H9 (cell line): Measurements from ENCODE around the gene ZNF366. TPM values are rescaled to one million over a fixed set of nuclear protein-coding genes. Genes with fewer than 3 reads are reported as not detected.

ENCODE experiments used
- DNase-seq: peaks from one replicate; pipeline ENCODE4 v3.0.0-alpha.2; 2017
- H2AFZ ChIP-seq: one replicate; pipeline ENCODE4 v1.6.1; 2013; ENCODE audit warnings: mild to moderate bottlenecking, low read length, control low read depth, moderate library complexity
- H2AK5ac ChIP-seq: 2 replicates; pipeline ENCODE4 v1.6.1; 2013; ENCODE audit warnings: low read length, control low read depth, mixed read lengths; ENCODE audit not compliant: insufficient read length
- H2BK120ac ChIP-seq: one replicate; pipeline ENCODE4 v1.6.1; 2013; ENCODE audit warnings: low read depth, mild to moderate bottlenecking, low read length, control low read depth, inconsistent platforms; ENCODE audit not compliant: poor library complexity, severe bottlenecking
- H2BK12ac ChIP-seq: 2 replicates; pipeline ENCODE4 v1.6.1; 2013; ENCODE audit warnings: low read length, control low read depth, mixed read lengths, low read depth; ENCODE audit not compliant: insufficient read length
- H2BK15ac ChIP-seq: 2 replicates; pipeline ENCODE4 v1.6.1; 2013; ENCODE audit warnings: low read depth, low read length, control low read depth
- H2BK20ac ChIP-seq: one replicate; pipeline ENCODE4 v1.6.1; 2013; ENCODE audit warnings: low read depth, mild to moderate bottlenecking, low read length, control low read depth, inconsistent platforms; ENCODE audit not compliant: poor library complexity, severe bottlenecking
- H2BK5ac ChIP-seq: 2 replicates; pipeline ENCODE4 v1.6.1; 2013; ENCODE audit warnings: low read length, control low read depth, mixed read lengths; ENCODE audit not compliant: insufficient read length
- H3K14ac ChIP-seq: 2 replicates; pipeline ENCODE4 v1.6.1; 2013; ENCODE audit warnings: low read length, control low read depth; ENCODE audit not compliant: insufficient read depth
- H3K18ac ChIP-seq: 2 replicates; pipeline ENCODE4 v1.6.1; 2013; ENCODE audit warnings: low read depth, mild to moderate bottlenecking, mixed read lengths, low read length, control low read depth; ENCODE audit not compliant: insufficient read length
- H3K23ac ChIP-seq: 2 replicates; pipeline ENCODE4 v1.6.1; 2013; ENCODE audit warnings: low read length, control low read depth, mixed read lengths, low read depth; ENCODE audit not compliant: insufficient read length
- H3K23me2 ChIP-seq: 2 replicates; pipeline ENCODE4 v1.6.1; 2013; ENCODE audit warnings: low read depth, mild to moderate bottlenecking, mixed read lengths, low read length, control low read depth; ENCODE audit not compliant: insufficient read length, poor library complexity, severe bottlenecking
- H3K27ac ChIP-seq: 2 replicates; pipeline ENCODE4 v1.5.1; 2013; ENCODE audit warnings: low read length, control low read depth, mixed read lengths, low read depth; ENCODE audit not compliant: insufficient read length
- H3K27me3 ChIP-seq: 2 replicates; pipeline ENCODE4 v1.6.1; 2013; ENCODE audit warnings: low read length, control low read depth, inconsistent platforms; ENCODE audit not compliant: insufficient read depth
- H3K4ac ChIP-seq: 2 replicates; pipeline ENCODE4 v1.6.1; 2013; ENCODE audit warnings: low read depth, mild to moderate bottlenecking, control low read depth, inconsistent platforms, low read length, moderate library complexity
- H3K4me1 ChIP-seq: 2 replicates; pipeline ENCODE4 v1.6.1; 2013; ENCODE audit warnings: low read length, control low read depth, inconsistent platforms; ENCODE audit not compliant: insufficient read depth
- H3K4me2 ChIP-seq: 2 replicates; pipeline ENCODE4 v1.6.1; 2013; ENCODE audit warnings: low read length, control low read depth, mixed read lengths; ENCODE audit not compliant: insufficient read length, insufficient read depth
- H3K56ac ChIP-seq: 2 replicates; pipeline ENCODE4 v1.6.1; 2013; ENCODE audit warnings: low read depth, mild to moderate bottlenecking, mixed read lengths, low read length, control low read depth; ENCODE audit not compliant: insufficient read length
- H3K79me1 ChIP-seq: 2 replicates; pipeline ENCODE4 v1.6.1; 2013; ENCODE audit warnings: low read depth, mild to moderate bottlenecking, moderate library complexity, low read length, control low read depth, inconsistent platforms; ENCODE audit not compliant: insufficient read depth, poor library complexity, severe bottlenecking
- H3K79me2 ChIP-seq: 2 replicates; pipeline ENCODE4 v1.6.1; 2013; ENCODE audit warnings: low read length, control low read depth, inconsistent platforms; ENCODE audit not compliant: insufficient read depth
- H3K9ac ChIP-seq: 2 replicates; pipeline ENCODE4 v1.6.1; 2013; ENCODE audit warnings: low read length, control low read depth, mixed read lengths; ENCODE audit not compliant: insufficient read length; ENCODE audit errors: extremely low read depth
- H3K9me3 ChIP-seq: one replicate; pipeline ENCODE4 v1.6.1; 2013; ENCODE audit warnings: low read depth, low read length, inconsistent platforms; ENCODE audit not compliant: control insufficient read depth
- H3T11ph ChIP-seq: one replicate; pipeline ENCODE4 v1.6.1; 2013; ENCODE audit warnings: mild to moderate bottlenecking, low read length, control low read depth, inconsistent platforms
- H4K20me1 ChIP-seq: one replicate; pipeline ENCODE4 v1.6.1; 2013; ENCODE audit not compliant: control insufficient read depth, insufficient read length, insufficient read depth
- H4K5ac ChIP-seq: 2 replicates; pipeline ENCODE4 v1.6.1; 2013; ENCODE audit warnings: low read depth, mild to moderate bottlenecking, mixed read lengths, low read length, control low read depth; ENCODE audit not compliant: insufficient read length
- H4K8ac ChIP-seq: replicated peaks from 2 replicates; pipeline ENCODE4 v1.6.1; 2013; ENCODE audit warnings: low read length, control low read depth, mixed read lengths, low read depth; ENCODE audit not compliant: insufficient read length
- H4K91ac ChIP-seq: 2 replicates; pipeline ENCODE4 v1.6.1; 2013; ENCODE audit warnings: low read depth, mild to moderate bottlenecking, moderate library complexity, mixed read lengths, low read length, control low read depth; ENCODE audit not compliant: insufficient read length
- H3K27ac Mint-ChIP-seq, 3 experiments: 2 replicates in 2 of 3; 3 replicates in 1 of 3; pipeline ENCODE4 v1.8.0; 2020 to 2021; ENCODE audit warnings: mixed read lengths in 3 of 3, mild to moderate bottlenecking in 1 of 3, moderate library complexity in 1 of 3
- H3K27me3 Mint-ChIP-seq: 2 replicates; pipeline ENCODE4 v1.8.0; 2021; ENCODE audit warnings: low read depth, mild to moderate bottlenecking, moderate library complexity, mixed read lengths
- H3K36me3 Mint-ChIP-seq, 3 experiments: 2 replicates in 2 of 3; 3 replicates in 1 of 3; pipeline ENCODE4 v1.8.0; 2020 to 2021; ENCODE audit warnings: low read depth in 3 of 3, mixed read lengths in 3 of 3; ENCODE audit not compliant: insufficient read depth in 1 of 3
- H3K4me1 Mint-ChIP-seq, 2 experiments: 2 replicates each; pipeline ENCODE4 v1.8.0; 2020; ENCODE audit warnings: mixed read lengths in 2 of 2
- H3K4me3 Mint-ChIP-seq, 2 experiments: 2 replicates in 1 of 2; 3 replicates in 1 of 2; pipeline ENCODE4 v1.8.0; 2020 to 2021; ENCODE audit warnings: mild to moderate bottlenecking in 2 of 2, mixed read lengths in 2 of 2, moderate library complexity in 1 of 2
- H3K9me3 Mint-ChIP-seq, 2 experiments: 2 replicates in 1 of 2; 3 replicates in 1 of 2; pipeline ENCODE4 v1.8.0; 2020; ENCODE audit warnings: mild to moderate bottlenecking in 2 of 2, mixed read lengths in 2 of 2, moderate library complexity in 1 of 2
- CTCF ChIP-seq: fragments of 200-600 bp; sonication (generic); conservative IDR thresholded peaks from 3 replicates; pipeline ENCODE4 v1.8.0; 2021; ENCODE audit warnings: antibody characterized with exemption, mild to moderate bottlenecking
- WGBS: extraction: QIAGEN DNeasy Blood & Tissue Kit; methylation state at CpG from one replicate; pipeline ENCODE4 v1.1.7; 2013; ENCODE audit warnings: missing lambda C conversion rate, low lambda C conversion rate, mixed read lengths; ENCODE audit not compliant: insufficient read length; ENCODE audit errors: extremely low coverage; 5-methylcytosine and 5-hydroxymethylcytosine counted together
- total RNA-seq: library from RNA; stranded (reverse); gene quantifications from 2 replicates; pipeline ENCODE4 v1.2.1, GENCODE V29; 2021

ZNF366 gene
- total RNA-seq, 1 experiment from 2014 or later = not detected

- no peak overlapping the region for H4K8ac ChIP-seq
- no peak overlapping the region for H2AK5ac ChIP-seq
- no peak overlapping the region for H2BK5ac ChIP-seq
- Mint-ChIP-seq H3K4me1 (peaks cover 27 to 41% of the 10 kb centered on the region in 2 experiments), H3K4me3 (no peak overlapping the region), H3K9me3 (no peaks in the 10 kb centered on the region), H3K27me3 (no peaks in the 10 kb centered on the region; the same call in 1 of the 2 replicates), H3K36me3 (no peaks in the 10 kb centered on the region), H3K27ac (no peak overlapping the region)
- no peak overlapping the region for H3K9ac ChIP-seq
- no peak overlapping the region for H3K4me2 ChIP-seq
- H4K20me1 ChIP-seq = no peaks in the 10 kb centered on the region
- H4K91ac ChIP-seq = no peak overlapping the region
- peaks cover 2% of the 10 kb centered on the region; the same call in 1 of the 2 replicates for H3K4me1 ChIP-seq
- DNase-seq = no peak
- H3K79me2 ChIP-seq = no peaks in the 10 kb centered on the region
- H3K27ac ChIP-seq = no peak overlapping the region
- no peaks in the 10 kb centered on the region for H3K79me1 ChIP-seq
- H2BK20ac ChIP-seq = no peak overlapping the region
- H4K5ac ChIP-seq = no peak overlapping the region
- no CpG with 5 or more reads among the region's 2 CpGs for WGBS
- H3K56ac ChIP-seq = no peak overlapping the region
- H2AFZ ChIP-seq = no peak overlapping the region
- no peak overlapping the region for H3K14ac ChIP-seq
- no peaks in the 10 kb centered on the region for H3K9me3 ChIP-seq
- TF ChIP-seq CTCF = no peak
- no peak overlapping the region for H2BK120ac ChIP-seq
- H2BK15ac ChIP-seq = no peak overlapping the region
- H3K4ac ChIP-seq = no peak overlapping the region
- H3K23me2 ChIP-seq = no peaks in the 10 kb centered on the region
- no peak overlapping the region for H3K23ac ChIP-seq
- no peak overlapping the region for H3K18ac ChIP-seq
- H2BK12ac ChIP-seq = no peak overlapping the region
- H3T11ph ChIP-seq = no peak overlapping the region
- H3K27me3 ChIP-seq = no peaks in the 10 kb centered on the region
Observed at GRCh38 chr5:72499090-72499489, 8.1 kb downstream of the ZNF366 start.
